H9 (cell line): ENCODE data around the gene GNE. TPM values are rescaled to one million over a fixed set of nuclear protein-coding genes. Genes with fewer than 3 reads are reported as not detected.

Source experiments
- DNase-seq: peaks from one replicate; pipeline ENCODE4 v3.0.0-alpha.2; 2017
- H2AFZ ChIP-seq: one replicate; pipeline ENCODE4 v1.6.1; 2013; ENCODE audit warnings: mild to moderate bottlenecking, low read length, control low read depth, moderate library complexity
- H2AK5ac ChIP-seq: 2 replicates; pipeline ENCODE4 v1.6.1; 2013; ENCODE audit warnings: low read length, control low read depth, mixed read lengths; ENCODE audit not compliant: insufficient read length
- H2BK120ac ChIP-seq: one replicate; pipeline ENCODE4 v1.6.1; 2013; ENCODE audit warnings: low read depth, mild to moderate bottlenecking, low read length, control low read depth, inconsistent platforms; ENCODE audit not compliant: poor library complexity, severe bottlenecking
- H2BK12ac ChIP-seq: 2 replicates; pipeline ENCODE4 v1.6.1; 2013; ENCODE audit warnings: low read length, control low read depth, mixed read lengths, low read depth; ENCODE audit not compliant: insufficient read length
- H2BK15ac ChIP-seq: 2 replicates; pipeline ENCODE4 v1.6.1; 2013; ENCODE audit warnings: low read depth, low read length, control low read depth
- H2BK20ac ChIP-seq: one replicate; pipeline ENCODE4 v1.6.1; 2013; ENCODE audit warnings: low read depth, mild to moderate bottlenecking, low read length, control low read depth, inconsistent platforms; ENCODE audit not compliant: poor library complexity, severe bottlenecking
- H2BK5ac ChIP-seq: 2 replicates; pipeline ENCODE4 v1.6.1; 2013; ENCODE audit warnings: low read length, control low read depth, mixed read lengths; ENCODE audit not compliant: insufficient read length
- H3K14ac ChIP-seq: 2 replicates; pipeline ENCODE4 v1.6.1; 2013; ENCODE audit warnings: low read length, control low read depth; ENCODE audit not compliant: insufficient read depth
- H3K18ac ChIP-seq: 2 replicates; pipeline ENCODE4 v1.6.1; 2013; ENCODE audit warnings: low read depth, mild to moderate bottlenecking, mixed read lengths, low read length, control low read depth; ENCODE audit not compliant: insufficient read length
- H3K23ac ChIP-seq: 2 replicates; pipeline ENCODE4 v1.6.1; 2013; ENCODE audit warnings: low read length, control low read depth, mixed read lengths, low read depth; ENCODE audit not compliant: insufficient read length
- H3K23me2 ChIP-seq: 2 replicates; pipeline ENCODE4 v1.6.1; 2013; ENCODE audit warnings: low read depth, mild to moderate bottlenecking, mixed read lengths, low read length, control low read depth; ENCODE audit not compliant: insufficient read length, poor library complexity, severe bottlenecking
- H3K27ac ChIP-seq: 2 replicates; pipeline ENCODE4 v1.5.1; 2013; ENCODE audit warnings: low read length, control low read depth, mixed read lengths, low read depth; ENCODE audit not compliant: insufficient read length
- H3K27me3 ChIP-seq: 2 replicates; pipeline ENCODE4 v1.6.1; 2013; ENCODE audit warnings: low read length, control low read depth, inconsistent platforms; ENCODE audit not compliant: insufficient read depth
- H3K4ac ChIP-seq: 2 replicates; pipeline ENCODE4 v1.6.1; 2013; ENCODE audit warnings: low read depth, mild to moderate bottlenecking, control low read depth, inconsistent platforms, low read length, moderate library complexity
- H3K4me1 ChIP-seq: 2 replicates; pipeline ENCODE4 v1.6.1; 2013; ENCODE audit warnings: low read length, control low read depth, inconsistent platforms; ENCODE audit not compliant: insufficient read depth
- H3K4me2 ChIP-seq: 2 replicates; pipeline ENCODE4 v1.6.1; 2013; ENCODE audit warnings: low read length, control low read depth, mixed read lengths; ENCODE audit not compliant: insufficient read length, insufficient read depth
- H3K56ac ChIP-seq: 2 replicates; pipeline ENCODE4 v1.6.1; 2013; ENCODE audit warnings: low read depth, mild to moderate bottlenecking, mixed read lengths, low read length, control low read depth; ENCODE audit not compliant: insufficient read length
- H3K79me1 ChIP-seq: 2 replicates; pipeline ENCODE4 v1.6.1; 2013; ENCODE audit warnings: low read depth, mild to moderate bottlenecking, moderate library complexity, low read length, control low read depth, inconsistent platforms; ENCODE audit not compliant: insufficient read depth, poor library complexity, severe bottlenecking
- H3K79me2 ChIP-seq: 2 replicates; pipeline ENCODE4 v1.6.1; 2013; ENCODE audit warnings: low read length, control low read depth, inconsistent platforms; ENCODE audit not compliant: insufficient read depth
- H3K9ac ChIP-seq: 2 replicates; pipeline ENCODE4 v1.6.1; 2013; ENCODE audit warnings: low read length, control low read depth, mixed read lengths; ENCODE audit not compliant: insufficient read length; ENCODE audit errors: extremely low read depth
- H3K9me3 ChIP-seq: one replicate; pipeline ENCODE4 v1.6.1; 2013; ENCODE audit warnings: low read depth, low read length, inconsistent platforms; ENCODE audit not compliant: control insufficient read depth
- H3T11ph ChIP-seq: one replicate; pipeline ENCODE4 v1.6.1; 2013; ENCODE audit warnings: mild to moderate bottlenecking, low read length, control low read depth, inconsistent platforms
- H4K20me1 ChIP-seq: one replicate; pipeline ENCODE4 v1.6.1; 2013; ENCODE audit not compliant: control insufficient read depth, insufficient read length, insufficient read depth
- H4K5ac ChIP-seq: 2 replicates; pipeline ENCODE4 v1.6.1; 2013; ENCODE audit warnings: low read depth, mild to moderate bottlenecking, mixed read lengths, low read length, control low read depth; ENCODE audit not compliant: insufficient read length
- H4K8ac ChIP-seq: replicated peaks from 2 replicates; pipeline ENCODE4 v1.6.1; 2013; ENCODE audit warnings: low read length, control low read depth, mixed read lengths, low read depth; ENCODE audit not compliant: insufficient read length
- H4K91ac ChIP-seq: 2 replicates; pipeline ENCODE4 v1.6.1; 2013; ENCODE audit warnings: low read depth, mild to moderate bottlenecking, moderate library complexity, mixed read lengths, low read length, control low read depth; ENCODE audit not compliant: insufficient read length
- H3K27ac Mint-ChIP-seq, 3 experiments: 2 replicates in 2 of 3; 3 replicates in 1 of 3; pipeline ENCODE4 v1.8.0; 2020 to 2021; ENCODE audit warnings: mixed read lengths in 3 of 3, mild to moderate bottlenecking in 1 of 3, moderate library complexity in 1 of 3
- H3K27me3 Mint-ChIP-seq: 2 replicates; pipeline ENCODE4 v1.8.0; 2021; ENCODE audit warnings: low read depth, mild to moderate bottlenecking, moderate library complexity, mixed read lengths
- H3K36me3 Mint-ChIP-seq, 3 experiments: 2 replicates in 2 of 3; 3 replicates in 1 of 3; pipeline ENCODE4 v1.8.0; 2020 to 2021; ENCODE audit warnings: low read depth in 3 of 3, mixed read lengths in 3 of 3; ENCODE audit not compliant: insufficient read depth in 1 of 3
- H3K4me1 Mint-ChIP-seq, 2 experiments: 2 replicates each; pipeline ENCODE4 v1.8.0; 2020; ENCODE audit warnings: mixed read lengths in 2 of 2
- H3K4me3 Mint-ChIP-seq, 2 experiments: 2 replicates in 1 of 2; 3 replicates in 1 of 2; pipeline ENCODE4 v1.8.0; 2020 to 2021; ENCODE audit warnings: mild to moderate bottlenecking in 2 of 2, mixed read lengths in 2 of 2, moderate library complexity in 1 of 2
- H3K9me3 Mint-ChIP-seq, 2 experiments: 2 replicates in 1 of 2; 3 replicates in 1 of 2; pipeline ENCODE4 v1.8.0; 2020; ENCODE audit warnings: mild to moderate bottlenecking in 2 of 2, mixed read lengths in 2 of 2, moderate library complexity in 1 of 2
- WGBS: extraction: QIAGEN DNeasy Blood & Tissue Kit; methylation state at CpG from one replicate; pipeline ENCODE4 v1.1.7; 2013; ENCODE audit warnings: missing lambda C conversion rate, low lambda C conversion rate, mixed read lengths; ENCODE audit not compliant: insufficient read length; ENCODE audit errors: extremely low coverage; 5-methylcytosine and 5-hydroxymethylcytosine counted together
- total RNA-seq: library from RNA; stranded (reverse); gene quantifications from 2 replicates; pipeline ENCODE4 v1.2.1, GENCODE V29; 2021
- TF ChIP-seq, protein P1 (sequence below): fragments of 200-600 bp; sonication (generic); conservative IDR thresholded peaks from 3 replicates; pipeline ENCODE4 v1.8.0; 2021; ENCODE audit warnings: antibody characterized with exemption, mild to moderate bottlenecking

Gene GNE
- total RNA-seq, 1 experiment from 2014 or later = 6.3 TPM

DNA sequence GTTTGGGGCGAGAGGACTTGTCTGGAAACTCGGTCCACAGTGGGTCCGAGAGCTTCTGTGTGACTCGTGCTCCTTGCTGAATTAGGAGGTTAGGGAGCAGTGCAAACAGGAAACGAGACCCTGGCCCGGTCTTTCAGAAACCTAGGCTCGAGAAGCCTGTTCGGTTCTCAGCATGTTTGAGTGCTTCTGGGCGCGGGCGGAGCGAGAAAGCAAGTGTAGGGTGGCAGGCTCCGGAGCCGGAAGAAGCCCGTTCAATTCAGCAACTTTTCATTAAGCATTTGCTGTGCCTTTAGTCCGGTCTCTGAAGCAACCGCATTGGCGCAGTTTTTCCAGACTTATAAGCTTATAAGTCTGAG is 67.0 kb downstream of the GNE start:
- peaks cover 10% of the 10 kb centered on the region for H3K79me1 ChIP-seq
- H3K79me2 ChIP-seq = peaks cover 37% of the 10 kb centered on the region
- H4K20me1 ChIP-seq = no peaks in the 10 kb centered on the region
- peaks cover 6% of the 10 kb centered on the region; the same call in 1 of the 2 replicates for H3K4me1 ChIP-seq
- H3K4me2 ChIP-seq = peak overlapping the region; percentile 95
- no peak overlapping the region for H3K56ac ChIP-seq
- H3K18ac ChIP-seq = peak overlapping the region; percentile 63
- no peak for DNase-seq
- no peak overlapping the region for H4K5ac ChIP-seq
- H2AK5ac ChIP-seq = no peak overlapping the region
- Mint-ChIP-seq H3K4me3 (peak overlapping the region; percentile 94 to 96), H3K9me3 (no peaks in the 10 kb centered on the region), H3K27me3 (peaks cover 10% of the 10 kb centered on the region), H3K27ac (peak overlapping the region; percentile 74 to 96 (median 91); a peak in 5 of 7 replicates), H3K4me1 (peaks cover 23 to 26% of the 10 kb centered on the region in 2 experiments), H3K36me3 (peaks cover 6 to 12% (median 11%) of the 10 kb centered on the region in 3 experiments; a peak in 6 of 7 replicates)
- H3K23me2 ChIP-seq = peaks cover 10% of the 10 kb centered on the region
- no peak overlapping the region for H2AFZ ChIP-seq
- no peak overlapping the region for H3T11ph ChIP-seq
- H4K8ac ChIP-seq = no peak overlapping the region
- no peak overlapping the region for H3K27ac ChIP-seq
- no peak overlapping the region for H4K91ac ChIP-seq
- no peak overlapping the region for H2BK12ac ChIP-seq
- H3K14ac ChIP-seq = peak overlapping the region; percentile 74
- H2BK15ac ChIP-seq = no peak overlapping the region
- H2BK5ac ChIP-seq = no peak overlapping the region
- H3K9me3 ChIP-seq = no peaks in the 10 kb centered on the region
- no peak overlapping the region for H3K23ac ChIP-seq
- WGBS = no CpG with 5 or more reads among the region's 18 CpGs
- H3K9ac ChIP-seq = peak overlapping the region; percentile 91
- TF ChIP-seq, protein P1, sequence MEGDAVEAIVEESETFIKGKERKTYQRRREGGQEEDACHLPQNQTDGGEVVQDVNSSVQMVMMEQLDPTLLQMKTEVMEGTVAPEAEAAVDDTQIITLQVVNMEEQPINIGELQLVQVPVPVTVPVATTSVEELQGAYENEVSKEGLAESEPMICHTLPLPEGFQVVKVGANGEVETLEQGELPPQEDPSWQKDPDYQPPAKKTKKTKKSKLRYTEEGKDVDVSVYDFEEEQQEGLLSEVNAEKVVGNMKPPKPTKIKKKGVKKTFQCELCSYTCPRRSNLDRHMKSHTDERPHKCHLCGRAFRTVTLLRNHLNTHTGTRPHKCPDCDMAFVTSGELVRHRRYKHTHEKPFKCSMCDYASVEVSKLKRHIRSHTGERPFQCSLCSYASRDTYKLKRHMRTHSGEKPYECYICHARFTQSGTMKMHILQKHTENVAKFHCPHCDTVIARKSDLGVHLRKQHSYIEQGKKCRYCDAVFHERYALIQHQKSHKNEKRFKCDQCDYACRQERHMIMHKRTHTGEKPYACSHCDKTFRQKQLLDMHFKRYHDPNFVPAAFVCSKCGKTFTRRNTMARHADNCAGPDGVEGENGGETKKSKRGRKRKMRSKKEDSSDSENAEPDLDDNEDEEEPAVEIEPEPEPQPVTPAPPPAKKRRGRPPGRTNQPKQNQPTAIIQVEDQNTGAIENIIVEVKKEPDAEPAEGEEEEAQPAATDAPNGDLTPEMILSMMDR = no peak
- no peaks in the 10 kb centered on the region for H3K27me3 ChIP-seq
- no peak overlapping the region for H2BK20ac ChIP-seq
- no peak overlapping the region for H3K4ac ChIP-seq
- no peak overlapping the region for H2BK120ac ChIP-seq
